Measurements from ENCODE around the gene LATS2. TPM values are rescaled to one million over a fixed set of nuclear protein-coding genes. Genes with fewer than 3 reads are reported as not detected.

Gene LATS2
- total RNA-seq, 2 donors from 2014 or later, result 1.7 to 8.4 TPM

DNA sequence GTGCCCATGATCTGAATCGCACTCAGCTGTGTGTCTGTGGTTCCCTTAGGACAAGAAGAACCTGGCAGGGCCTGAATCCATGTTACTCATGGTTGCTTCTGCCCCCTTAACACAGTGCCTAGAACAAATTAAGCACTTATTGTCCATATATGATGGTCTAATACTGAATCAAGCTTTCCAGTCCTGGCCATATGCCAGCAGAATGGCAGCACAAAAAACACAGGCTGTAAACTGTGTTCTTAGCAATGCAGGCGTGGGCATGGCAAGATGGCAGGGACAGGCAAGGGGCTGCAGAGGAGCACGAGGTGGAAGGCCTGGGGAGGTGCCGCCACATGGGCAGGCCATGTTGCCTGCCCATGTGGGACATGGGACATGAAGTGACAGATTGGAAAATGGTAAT lies 68.2 kb downstream of the LATS2 start:
- Mint-ChIP-seq H3K36me3 (no peaks in the 10 kb centered on the region), H3K9me3 (no peaks in the 10 kb centered on the region), H3K27ac (no peak overlapping the region)
- DNase-seq (ENCODE audit: low spot score in 2 of 2), result no peak
- no peak for ATAC-seq

DNA sequence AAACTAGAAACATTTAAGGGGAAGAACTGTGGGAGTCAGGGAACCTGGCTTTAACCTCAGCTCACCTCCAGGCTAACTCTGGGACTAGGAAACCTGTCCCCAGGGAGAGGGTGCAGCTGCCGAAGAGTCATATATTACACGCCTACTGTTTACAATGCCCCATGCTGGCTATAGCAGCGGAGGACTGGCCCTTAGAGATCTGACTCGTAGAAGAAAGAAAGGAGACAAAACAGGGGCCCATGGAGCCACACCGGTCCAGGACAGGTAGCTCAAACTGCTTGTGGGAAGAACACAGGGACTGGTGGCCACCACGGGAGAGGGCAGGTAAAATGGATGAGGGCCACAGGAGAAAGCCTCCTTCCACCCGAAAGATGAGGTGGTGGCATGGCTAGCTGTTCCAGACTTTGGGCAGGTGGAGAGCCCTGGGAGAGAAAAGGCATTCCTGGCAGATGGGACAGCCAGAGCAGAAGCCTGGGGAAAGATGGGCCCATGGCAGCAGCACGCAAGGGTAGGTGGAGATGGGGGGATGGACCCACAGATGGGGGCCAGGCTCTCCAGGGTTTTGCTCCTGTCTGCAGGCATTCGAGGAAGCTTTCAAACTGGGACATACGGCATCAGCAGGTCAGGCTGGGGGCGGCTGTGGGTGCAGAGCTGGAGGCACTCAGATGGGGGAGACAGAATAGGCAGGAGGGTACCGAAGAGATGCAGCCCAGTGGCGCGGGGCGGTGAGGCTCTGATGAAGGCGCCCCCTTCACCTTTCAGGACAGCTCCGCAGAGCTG lies 69.5 kb downstream of the LATS2 start:
- no peak for ATAC-seq
- Mint-ChIP-seq H3K36me3 (no peaks in the 10 kb centered on the region), H3K27ac (peak overlapping the region in 1 of 2 donors; percentile 28), H3K9me3 (no peaks in the 10 kb centered on the region)
- DNase-seq (ENCODE audit: low spot score in 2 of 2), result no peak

DNA sequence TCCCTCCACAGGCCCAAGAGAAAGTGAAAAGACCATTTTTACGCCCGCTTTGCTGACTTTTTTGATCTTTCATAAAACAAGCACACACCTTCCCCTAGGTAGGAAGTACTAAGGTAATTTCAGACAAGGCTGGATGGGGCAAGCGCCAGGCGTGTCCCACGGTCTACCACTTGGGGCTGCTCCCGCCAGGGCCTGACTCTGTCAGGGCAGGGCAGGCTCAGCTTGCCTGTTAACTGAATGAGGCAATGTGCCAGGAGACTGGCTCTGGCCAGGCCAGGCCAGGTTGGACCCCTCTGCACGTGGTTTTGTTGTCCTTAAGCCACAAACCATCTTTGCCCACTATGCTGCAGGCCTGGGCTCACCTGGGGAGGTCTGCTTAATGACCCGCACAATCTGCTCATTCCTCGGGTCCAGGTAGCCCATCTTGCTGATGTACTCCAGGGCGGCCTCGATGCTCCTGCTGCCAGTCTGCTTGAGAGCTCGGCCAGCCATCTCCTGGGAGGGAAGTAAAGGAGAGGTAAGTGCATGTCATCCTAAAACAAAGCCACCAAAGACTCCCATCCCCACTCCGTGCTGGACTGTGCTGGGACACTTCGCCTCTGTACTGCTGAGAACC lies 70.4 kb downstream of the LATS2 start:
- H3K27ac Mint-ChIP-seq, result peak overlapping the region in 1 of 2 donors; percentile 28
- no peaks in the 10 kb centered on the region for H3K36me3 Mint-ChIP-seq
- no peaks in the 10 kb centered on the region for H3K9me3 Mint-ChIP-seq
- DNase-seq (ENCODE audit: low spot score in 2 of 2) (no peak), ATAC-seq (no peak)

DNA sequence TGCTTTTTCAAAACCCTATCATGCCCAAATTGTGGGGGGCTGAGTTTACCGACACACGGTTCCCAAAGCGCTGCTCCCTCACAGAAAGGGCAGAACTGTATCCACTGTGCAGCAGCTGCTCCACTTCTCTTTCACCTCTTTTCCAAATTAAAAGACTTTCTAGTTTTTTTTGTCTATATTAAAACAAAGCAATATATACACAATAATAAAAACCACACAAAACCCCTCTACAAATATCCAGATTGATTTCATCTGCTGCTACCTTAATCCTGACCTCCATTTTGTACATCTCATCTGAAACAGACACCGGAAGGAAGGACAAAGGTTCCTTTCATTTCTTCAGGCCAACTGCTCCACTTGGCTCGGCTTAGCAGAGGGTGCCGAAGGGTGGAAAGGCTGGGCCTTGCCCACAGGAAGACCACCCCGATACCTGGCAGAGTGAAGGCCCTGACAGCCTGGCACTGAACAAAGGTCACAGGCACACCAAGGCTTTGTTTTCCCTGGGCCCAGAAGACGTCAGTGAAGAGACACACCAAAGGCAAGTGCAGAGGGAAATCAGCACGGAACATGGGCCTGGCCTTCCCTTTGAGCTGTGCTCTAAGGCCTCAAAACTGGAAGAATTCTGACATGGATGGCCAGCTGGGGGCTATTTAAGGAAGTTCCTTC lies 71.6 kb downstream of the LATS2 start:
- H3K36me3 Mint-ChIP-seq, result no peaks in the 10 kb centered on the region
- no peak for DNase-seq (ENCODE audit: low spot score in 2 of 2)
- no peaks in the 10 kb centered on the region for H3K9me3 Mint-ChIP-seq
- ATAC-seq, result no peak
- H3K27ac Mint-ChIP-seq, result peak overlapping the region in 1 of 2 donors; percentile 46

DNA sequence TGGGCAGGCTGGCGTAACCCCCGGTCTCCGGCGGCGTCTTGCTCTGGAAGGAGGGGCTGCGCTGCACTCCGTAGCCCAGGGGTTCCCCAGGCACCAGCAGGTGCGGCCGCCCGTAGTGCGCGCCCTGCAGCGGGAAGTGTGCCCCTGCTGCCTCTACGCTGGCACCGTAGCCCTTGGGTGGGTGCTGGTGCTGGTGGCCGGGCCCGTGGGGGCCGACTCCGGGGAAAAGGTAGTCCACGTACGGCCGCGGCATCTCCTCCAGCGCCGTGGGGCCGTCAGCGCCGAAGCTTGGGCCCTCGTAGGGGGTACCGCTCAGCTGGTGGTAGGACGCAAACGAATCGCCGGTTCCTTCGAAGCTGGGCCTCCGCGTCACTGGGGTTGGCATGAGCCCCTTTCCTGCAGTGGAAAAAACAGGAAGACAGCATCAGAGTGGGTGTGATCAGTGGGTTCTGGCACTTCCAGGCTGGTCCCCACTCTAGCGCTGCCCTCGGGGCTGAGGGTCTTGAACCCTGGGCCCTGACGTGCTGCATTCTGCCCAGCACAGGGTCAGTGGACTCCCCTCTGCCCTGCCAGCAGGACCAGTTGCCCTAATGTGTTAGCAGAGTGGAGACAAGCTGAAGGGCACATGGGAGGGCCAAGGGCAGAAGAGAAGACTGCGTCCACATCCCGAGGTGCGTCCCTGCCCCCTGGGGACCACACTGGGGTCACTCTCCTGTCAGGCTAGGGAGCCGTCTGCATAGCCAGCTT lies 72.3 kb downstream of the LATS2 start:
- H3K27ac Mint-ChIP-seq, result no peak overlapping the region
- DNase-seq (ENCODE audit: low spot score in 2 of 2) (no peak), ATAC-seq (no peak)
- H3K36me3 Mint-ChIP-seq, result no peaks in the 10 kb centered on the region
- H3K9me3 Mint-ChIP-seq, result no peaks in the 10 kb centered on the region

DNA sequence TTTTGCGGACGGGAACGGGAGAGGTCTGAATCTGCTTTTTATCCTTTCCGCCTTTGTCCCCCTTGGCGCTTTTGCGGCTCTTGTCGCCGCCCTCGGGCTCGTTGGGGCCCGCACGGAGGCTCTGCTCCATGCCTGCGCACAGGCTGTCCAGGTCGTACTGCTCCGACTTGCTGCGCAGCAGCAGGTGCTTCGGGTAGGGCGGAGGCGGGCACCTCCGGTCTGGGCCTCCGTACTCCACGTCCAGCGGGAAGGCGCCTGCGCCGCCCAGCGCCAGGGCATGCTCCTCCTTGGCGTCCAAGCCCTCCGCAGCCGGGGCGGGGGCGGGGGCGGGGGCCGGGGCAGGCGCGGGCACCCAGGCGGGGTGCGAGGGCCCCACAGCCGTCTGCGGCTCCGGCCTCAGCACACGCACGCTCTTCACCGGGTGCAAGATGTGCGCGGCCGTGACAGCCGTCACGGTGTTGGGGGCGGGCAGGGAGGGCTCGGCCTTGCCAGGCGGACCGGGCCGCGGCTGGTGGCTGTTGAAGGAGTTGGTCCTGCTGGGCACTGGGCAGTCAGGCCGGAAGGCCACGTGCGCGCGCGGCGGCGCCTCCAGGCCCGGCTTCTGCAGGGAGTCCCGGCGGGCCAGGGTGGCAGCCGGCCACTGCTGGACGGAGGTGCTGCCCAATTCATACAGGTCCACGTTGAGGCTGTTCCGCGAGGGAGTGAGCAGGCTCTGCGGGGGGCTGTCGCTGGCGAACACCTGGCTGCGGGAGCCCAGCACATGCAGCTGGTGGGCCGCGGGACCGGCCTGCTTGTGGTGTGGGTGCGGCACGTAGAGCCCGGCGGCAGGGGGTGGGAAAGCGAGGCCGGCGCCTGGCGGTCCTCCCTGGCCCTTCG lies 73.1 kb downstream of the LATS2 start:
- H3K9me3 Mint-ChIP-seq, result no peaks in the 10 kb centered on the region
- ATAC-seq (no peak), DNase-seq (ENCODE audit: low spot score in 2 of 2) (no peak)
- no peaks in the 10 kb centered on the region for H3K36me3 Mint-ChIP-seq
- no peak overlapping the region for H3K27ac Mint-ChIP-seq

DNA sequence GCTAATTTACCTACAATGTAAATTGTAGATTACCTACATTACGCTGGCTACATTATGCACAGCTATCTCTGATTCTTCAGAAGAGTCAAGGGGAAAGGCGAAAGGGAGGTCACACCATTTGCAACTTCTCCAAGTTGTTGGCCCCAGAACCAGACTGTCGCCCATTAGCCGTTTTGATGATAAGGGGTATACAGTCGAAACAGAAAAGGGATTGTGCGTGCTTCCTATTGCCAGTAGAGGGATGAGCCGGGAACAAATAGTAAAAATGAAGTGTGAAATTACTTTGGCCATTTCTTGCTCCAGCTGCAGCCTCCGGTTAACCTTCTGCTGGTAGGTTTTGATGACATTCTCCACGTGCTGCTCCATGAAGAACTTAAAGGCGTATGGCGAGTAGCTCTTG lies 73.8 kb downstream of the LATS2 start:
- no peaks in the 10 kb centered on the region for H3K36me3 Mint-ChIP-seq
- no peak overlapping the region for H3K27ac Mint-ChIP-seq
- ATAC-seq (no peak), DNase-seq (ENCODE audit: low spot score in 2 of 2) (no peak)
- H3K9me3 Mint-ChIP-seq, result no peaks in the 10 kb centered on the region

DNA sequence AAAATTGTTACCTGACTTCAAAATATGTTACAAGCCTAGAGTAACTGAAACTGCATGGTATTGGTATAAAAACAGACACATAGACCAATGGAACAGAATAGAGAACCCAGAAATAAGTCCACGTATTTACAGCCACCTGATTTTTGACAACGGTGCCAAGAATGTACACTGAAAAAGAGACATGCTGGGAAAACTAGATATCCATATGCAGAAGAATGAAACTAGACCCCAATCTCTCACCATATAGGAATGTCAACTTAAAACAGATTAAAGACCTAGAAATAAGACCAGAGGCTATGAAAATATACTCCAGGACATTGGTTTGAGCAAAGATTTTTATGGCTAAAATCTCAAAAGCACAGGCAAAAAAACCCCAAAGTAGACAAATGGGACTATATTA lies 76.5 kb downstream of the LATS2 start:
- no peak for DNase-seq (ENCODE audit: low spot score in 2 of 2)
- H3K27ac Mint-ChIP-seq, result no peak overlapping the region

DNA sequence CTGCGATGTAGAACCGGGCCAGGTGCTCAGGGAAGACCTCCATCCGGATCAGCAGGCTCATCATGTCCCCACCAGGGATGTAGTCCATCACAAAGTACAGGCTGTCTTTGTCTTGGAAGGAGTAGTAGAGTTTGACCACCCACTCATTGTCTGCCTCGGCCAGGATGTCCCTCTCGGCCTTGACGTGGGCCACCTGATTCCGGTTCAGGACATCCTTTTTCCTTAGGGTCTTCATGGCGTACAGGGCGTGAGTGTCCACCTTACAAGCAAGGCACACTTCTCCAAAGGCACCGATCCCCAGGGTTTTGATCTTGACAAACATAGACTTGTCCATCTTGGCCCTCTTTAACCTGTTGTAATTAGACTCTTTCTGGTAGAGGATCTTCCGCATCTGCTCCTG lies 78.0 kb downstream of the LATS2 start:
- H3K9me3 Mint-ChIP-seq, result no peaks in the 10 kb centered on the region
- DNase-seq (ENCODE audit: low spot score in 2 of 2) (no peak), ATAC-seq (no peak)
- no peaks in the 10 kb centered on the region for H3K36me3 Mint-ChIP-seq
- no peak overlapping the region for H3K27ac Mint-ChIP-seq

More for the DNA sequence above, 76.5 kb downstream of the LATS2 start:
- no peak for ATAC-seq
- no peaks in the 10 kb centered on the region for H3K36me3 Mint-ChIP-seq
- H3K9me3 Mint-ChIP-seq, result no peaks in the 10 kb centered on the region

DNA sequence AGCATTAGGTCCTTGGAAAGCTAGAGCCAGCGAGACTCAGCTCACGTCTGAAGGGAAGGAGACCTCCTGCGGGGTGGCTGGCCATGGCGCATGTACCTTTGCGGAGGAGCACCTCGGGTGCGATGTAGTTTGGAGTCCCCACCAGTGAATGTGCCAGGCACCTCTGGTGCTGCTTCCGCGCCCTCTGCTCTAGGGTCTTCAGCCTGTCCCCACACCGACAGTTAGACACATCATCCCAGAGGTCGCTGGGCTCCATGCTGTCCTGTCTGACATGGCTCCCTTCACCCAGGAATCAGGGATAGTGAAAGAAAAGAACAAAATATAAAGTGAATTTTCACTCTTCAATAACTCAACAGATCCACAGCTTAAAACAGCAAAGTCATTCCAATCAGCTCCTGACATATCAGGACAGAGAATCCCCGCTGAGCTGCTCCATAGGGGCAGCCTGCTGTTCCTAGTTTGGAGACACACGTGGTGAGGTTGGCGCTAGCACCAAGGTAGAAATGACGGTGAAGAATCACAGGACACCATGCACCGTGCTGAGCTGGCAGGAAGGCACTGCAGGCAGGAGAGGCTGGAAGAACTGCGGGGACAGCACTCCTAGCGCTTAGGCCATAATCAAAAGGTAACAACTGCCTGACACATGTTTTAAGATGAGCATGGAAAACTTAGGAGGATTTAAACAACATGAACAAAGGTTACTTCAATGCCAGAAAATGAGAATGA lies 79.9 kb downstream of the LATS2 start:
- ATAC-seq (no peak), DNase-seq (ENCODE audit: low spot score in 2 of 2) (no peak)
- H3K9me3 Mint-ChIP-seq, result no peaks in the 10 kb centered on the region
- H3K36me3 Mint-ChIP-seq, result no peaks in the 10 kb centered on the region
- no peak overlapping the region for H3K27ac Mint-ChIP-seq

DNA sequence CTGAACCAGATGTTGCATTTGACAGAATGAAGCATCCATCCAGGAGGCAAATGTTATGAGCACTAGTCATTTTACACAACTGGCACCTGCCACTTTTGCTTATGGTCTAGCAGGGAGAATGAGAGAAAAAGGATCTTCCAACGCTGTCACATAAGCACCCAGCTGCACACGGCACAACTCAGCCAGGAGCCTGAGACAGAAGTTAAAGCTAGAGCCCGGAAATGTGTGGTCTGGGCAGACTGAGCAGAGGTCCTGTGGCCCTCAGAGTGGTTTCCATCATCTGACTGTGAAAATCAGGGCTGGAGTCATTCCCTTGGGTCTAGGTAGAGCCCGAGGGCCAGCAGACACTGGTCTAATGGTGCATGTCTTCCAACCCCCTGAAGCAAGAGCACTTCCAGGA lies 80.5 kb downstream of the LATS2 start:
- H3K27ac Mint-ChIP-seq, result no peak overlapping the region
- H3K36me3 Mint-ChIP-seq, result no peaks in the 10 kb centered on the region
- ATAC-seq (no peak), DNase-seq (ENCODE audit: low spot score in 2 of 2) (no peak)
- no peaks in the 10 kb centered on the region for H3K9me3 Mint-ChIP-seq

DNA sequence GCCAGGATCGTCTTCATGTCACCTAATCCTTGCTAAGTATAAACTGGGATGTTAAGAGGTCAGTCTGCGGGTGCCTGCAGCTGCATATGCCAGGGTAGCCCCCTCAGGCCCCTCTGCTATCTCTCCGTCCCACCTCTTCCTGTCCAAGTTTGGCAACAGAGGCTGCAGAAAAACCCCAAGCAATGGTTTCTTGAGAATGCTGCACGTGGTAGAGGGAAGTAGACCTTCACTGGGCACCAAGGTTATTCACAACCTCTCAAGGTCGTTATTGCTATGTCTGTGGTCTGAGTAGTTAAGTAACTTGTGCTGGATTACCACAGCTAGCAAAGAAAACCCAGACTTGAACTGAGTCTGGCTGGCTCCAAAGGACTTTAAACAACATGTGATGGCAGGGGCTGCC lies 81.0 kb downstream of the LATS2 start:
- DNase-seq (ENCODE audit: low spot score in 2 of 2), result no peak
- H3K9me3 Mint-ChIP-seq, result no peaks in the 10 kb centered on the region
- H3K36me3 Mint-ChIP-seq, result no peaks in the 10 kb centered on the region
- no peak for ATAC-seq
- H3K27ac Mint-ChIP-seq, result no peak overlapping the region

DNA sequence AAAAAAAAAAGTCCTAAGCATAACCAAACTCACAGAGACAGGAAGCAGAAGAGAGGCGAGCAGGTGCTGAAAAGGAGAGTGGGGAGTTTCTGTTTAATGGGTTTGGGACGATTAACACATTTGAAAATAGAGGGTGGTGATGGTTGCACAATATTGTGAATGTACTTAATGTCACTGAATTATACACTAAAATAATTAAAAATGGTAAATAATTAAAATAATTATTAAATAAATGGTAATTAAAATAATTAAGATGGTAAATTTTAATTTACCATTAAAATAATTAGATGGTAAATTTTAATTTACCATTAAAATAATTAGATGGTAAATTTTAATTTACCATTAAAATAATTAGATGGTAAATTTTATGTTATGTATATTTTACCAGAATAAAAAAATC lies 84.0 kb downstream of the LATS2 start:
- ATAC-seq (no peak), DNase-seq (ENCODE audit: low spot score in 2 of 2) (no peak)
- Mint-ChIP-seq H3K27ac (no peak overlapping the region), H3K9me3 (no peaks in the 10 kb centered on the region), H3K36me3 (no peaks in the 10 kb centered on the region)

DNA sequence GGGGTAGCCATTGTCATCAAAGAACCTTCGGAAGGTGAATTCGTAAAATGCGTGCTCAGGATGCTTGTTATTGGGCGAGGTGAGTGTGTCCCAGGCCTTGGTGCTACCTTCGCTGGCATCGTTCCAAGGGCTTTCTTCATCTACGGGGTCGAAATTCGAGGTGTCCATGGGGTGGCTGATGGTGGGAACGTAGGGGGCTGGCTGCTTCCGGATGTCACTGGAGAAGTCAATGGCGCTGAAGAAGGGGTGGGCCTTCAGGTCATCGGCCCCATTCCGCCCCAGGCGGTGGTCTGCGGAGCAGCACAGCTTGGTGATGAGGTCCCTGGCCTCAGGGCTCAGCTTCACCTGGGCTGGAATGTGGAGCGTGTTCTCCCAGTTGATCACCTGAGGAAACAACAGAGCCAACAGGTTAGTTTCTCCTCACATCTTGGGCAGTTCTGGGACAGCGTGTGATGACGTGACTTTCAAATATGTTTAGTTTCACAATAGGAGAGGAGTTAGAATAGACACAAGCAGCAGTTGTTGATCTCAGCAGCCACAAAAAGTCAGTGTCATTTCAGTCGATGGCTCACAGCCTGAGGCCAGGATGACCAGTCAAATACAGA lies 86.3 kb downstream of the LATS2 start:
- Mint-ChIP-seq H3K9me3 (no peaks in the 10 kb centered on the region), H3K27ac (no peak overlapping the region), H3K36me3 (no peaks in the 10 kb centered on the region)
- ATAC-seq (no peak), DNase-seq (ENCODE audit: low spot score in 2 of 2) (no peak)

DNA sequence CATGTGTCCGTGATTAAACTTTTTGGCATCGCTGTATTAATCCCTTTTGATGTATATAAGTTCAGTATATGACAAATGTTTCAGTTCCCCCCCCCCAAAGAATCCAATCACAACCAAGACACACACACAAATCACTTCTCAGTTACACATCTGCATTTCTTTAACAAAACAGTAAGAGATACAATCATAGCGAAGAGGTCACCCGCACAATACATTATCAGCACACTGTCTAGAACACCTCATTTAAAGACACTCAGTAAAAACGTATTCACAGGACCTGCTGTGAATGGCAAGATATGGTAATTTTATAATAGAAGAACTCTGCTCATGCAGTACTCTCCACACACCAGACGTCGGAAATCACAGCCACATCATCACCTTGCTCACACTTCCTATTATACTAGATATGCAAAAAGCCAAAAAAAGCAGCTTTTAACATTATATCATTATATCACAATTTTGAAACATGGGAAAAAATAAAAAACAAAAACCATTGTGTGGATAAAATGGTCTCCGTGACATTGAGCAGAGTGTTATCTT lies 87.4 kb downstream of the LATS2 start:
- no peaks in the 10 kb centered on the region for H3K36me3 Mint-ChIP-seq
- no peak overlapping the region for H3K27ac Mint-ChIP-seq
- no peak for DNase-seq (ENCODE audit: low spot score in 2 of 2)
- no peak for ATAC-seq
- H3K9me3 Mint-ChIP-seq, result no peaks in the 10 kb centered on the region
